NCI-H226 (cell line): ENCODE measurements around the gene CTNND2.
"Not testable (repeated sequence)": the region's sequence is repeated elsewhere in the genome, so short reads cannot be mapped to it uniquely, and the experiment has no call there.

Source experiments
- DNase-seq: peaks from one replicate; pipeline ENCODE4 v3.0.0-alpha.2; 2015

The CTNND2 gene

DNA sequence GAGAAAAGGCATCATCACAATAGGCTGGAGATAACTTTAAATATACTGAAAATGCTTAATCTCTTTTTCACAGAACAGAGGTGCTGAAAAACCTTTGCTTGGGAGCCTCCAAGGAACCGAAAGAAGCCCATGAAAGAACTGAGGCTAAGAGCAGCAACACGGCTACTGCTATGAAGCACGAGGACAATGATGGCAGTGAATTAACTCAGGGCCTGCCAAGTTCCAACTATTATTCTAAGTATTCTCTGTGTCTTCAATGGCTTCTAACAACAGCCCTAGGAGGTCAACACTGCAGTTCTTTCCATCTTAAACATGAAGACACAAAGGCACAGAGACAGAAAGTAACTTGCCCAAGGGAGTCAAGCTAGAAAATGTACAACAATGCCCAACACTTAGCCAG lies 850.2 kb downstream of the CTNND2 start:
- DNase-seq = no peak

DNA sequence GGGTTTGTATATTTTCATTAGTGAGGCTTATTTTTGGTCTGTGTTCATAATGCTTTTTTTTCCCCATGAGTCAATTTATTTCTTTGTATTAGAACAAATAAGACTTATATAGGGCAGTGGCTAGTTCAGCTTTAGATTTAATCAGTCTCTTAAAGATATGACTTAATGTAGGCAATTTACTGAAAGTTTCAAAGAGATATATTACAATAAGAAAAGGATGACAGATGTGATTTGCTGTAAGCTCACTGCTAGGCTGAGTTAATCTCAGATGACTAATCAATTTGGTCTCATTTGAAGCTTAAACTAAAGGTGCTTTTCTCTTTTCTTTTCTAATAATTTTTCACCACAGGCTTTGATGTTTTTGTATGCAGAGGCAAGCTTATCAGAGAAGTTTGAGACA lies 851.4 kb downstream of the CTNND2 start:
- DNase-seq = no peak

DNA sequence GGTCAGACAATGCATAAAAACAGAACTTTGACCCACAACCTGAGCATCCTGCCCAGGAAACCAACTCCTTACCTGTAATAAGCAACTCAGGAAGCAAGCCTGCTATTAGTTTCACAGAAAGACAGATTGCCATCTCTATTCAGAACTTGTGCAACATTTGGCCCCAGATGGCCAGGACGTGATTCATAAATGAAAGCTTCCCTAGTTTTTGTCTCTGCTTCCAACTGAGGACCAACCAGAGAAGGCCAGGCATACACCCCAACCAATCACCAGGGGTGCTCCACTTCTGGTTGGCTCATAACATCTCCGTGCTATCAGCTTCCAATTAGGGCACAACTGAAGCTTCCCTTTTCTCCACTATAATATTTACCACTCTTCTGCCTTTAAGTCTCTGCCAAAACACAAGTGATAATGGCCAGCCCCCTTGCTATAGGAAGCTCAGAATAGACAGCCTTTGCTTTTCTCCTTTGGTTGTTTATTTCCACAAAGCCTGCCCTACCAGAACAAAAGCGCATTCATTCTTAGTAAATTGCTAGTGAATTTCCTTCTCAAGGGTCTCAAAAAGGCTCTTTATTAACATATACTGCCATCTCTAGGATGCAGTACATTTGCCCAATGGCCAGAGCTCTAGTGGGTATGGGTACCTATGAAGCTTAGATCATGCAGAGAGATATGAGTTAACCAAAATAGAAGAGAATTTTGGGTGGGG lies 853.5 kb downstream of the CTNND2 start:
- no peak for DNase-seq

DNA sequence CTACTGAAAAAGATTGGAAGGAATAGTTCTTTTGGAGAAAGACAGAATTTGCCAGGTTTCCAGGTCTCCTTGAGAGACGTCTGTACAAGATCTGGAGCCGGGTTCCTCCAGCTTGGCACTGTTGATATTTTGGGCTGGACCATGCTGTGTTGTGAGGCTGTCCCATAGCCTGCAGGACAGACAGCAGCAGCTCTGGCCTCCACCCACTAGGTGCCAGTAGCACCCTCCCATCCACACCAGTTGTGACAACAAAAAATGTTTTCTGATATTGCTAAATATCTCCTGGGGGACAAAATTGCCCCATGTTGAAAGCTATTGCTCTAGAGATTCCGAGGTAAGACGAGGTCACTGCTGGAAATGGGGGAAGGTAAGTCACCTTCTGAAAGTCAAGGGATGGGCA lies 855.5 kb downstream of the CTNND2 start:
- no peak for DNase-seq

DNA sequence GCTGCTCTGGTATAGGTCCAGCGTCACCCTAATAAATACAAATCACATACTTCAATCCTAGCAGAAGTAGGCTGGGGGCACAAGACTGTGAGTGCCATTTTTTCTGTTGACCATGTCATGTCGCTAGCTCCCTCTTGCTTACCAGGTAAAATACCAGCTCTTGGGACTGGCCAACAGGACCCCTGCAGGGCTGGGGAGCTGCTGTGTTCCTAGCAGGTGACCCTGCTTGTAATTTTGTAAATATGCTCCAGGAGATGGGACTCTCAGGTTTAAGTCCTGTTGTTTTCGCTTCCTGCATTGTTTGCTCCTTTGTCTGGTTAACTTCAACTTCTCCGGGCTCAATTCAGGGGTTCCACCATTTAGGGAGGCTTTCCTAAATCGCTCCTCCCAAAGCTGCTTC lies 856.6 kb downstream of the CTNND2 start:
- no peak for DNase-seq

DNA sequence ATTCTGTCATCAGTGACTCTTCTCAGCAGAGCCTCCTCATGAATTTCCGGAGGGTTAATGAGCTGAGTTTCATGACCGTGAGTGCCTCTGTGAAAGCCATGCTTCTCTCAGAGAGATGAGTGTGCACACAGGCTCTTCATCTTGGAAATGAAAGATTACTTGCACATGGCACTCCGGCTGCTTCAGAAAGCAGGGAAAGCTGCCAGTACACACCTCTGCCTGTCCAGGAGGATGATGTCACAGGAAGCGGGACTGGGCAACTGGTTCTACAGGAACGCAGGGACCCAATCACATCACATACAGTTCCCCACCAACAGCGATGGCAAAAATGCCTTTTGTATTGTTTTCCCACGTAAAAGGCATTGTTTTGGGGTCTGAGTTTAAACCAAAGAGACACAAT lies 857.2 kb downstream of the CTNND2 start:
- no peak for DNase-seq

DNA sequence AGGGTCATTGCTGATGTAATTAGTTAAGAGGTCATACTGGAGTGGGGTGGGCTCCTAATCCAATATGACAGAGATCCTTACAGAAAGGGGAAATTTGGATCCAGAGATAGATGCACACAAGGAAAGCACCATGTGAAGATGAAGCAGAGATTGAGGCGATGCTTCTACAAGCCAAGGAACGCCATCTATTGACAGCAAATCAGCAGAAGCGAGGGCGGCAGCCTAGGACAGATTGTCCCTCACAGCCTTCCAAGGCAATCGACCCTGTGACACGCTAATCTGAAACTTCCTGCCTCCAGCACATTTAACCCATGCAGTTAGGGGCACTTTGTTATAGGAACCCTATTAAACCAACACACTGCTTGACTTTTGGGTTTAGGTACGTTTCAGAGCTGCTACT lies 858.1 kb downstream of the CTNND2 start:
- DNase-seq = no peak

DNA sequence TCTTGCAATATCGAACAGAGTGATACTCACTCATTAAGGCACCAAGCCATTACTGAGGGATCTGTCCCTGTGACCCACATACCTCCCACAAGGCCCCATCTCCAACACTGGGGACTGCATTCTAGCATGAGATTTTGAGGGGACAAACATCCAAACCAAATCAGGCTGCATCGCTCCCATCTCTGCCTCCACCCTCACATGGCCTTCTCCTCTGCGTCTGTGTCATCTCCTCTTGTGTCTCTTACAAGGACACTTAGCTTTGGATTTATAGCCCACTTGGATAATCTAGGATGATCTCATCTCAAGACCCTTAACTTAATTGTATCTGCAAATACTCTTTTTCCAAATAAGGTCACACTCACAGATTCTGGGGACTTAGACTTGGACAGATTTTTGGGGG lies 858.8 kb downstream of the CTNND2 start:
- DNase-seq = no peak

DNA sequence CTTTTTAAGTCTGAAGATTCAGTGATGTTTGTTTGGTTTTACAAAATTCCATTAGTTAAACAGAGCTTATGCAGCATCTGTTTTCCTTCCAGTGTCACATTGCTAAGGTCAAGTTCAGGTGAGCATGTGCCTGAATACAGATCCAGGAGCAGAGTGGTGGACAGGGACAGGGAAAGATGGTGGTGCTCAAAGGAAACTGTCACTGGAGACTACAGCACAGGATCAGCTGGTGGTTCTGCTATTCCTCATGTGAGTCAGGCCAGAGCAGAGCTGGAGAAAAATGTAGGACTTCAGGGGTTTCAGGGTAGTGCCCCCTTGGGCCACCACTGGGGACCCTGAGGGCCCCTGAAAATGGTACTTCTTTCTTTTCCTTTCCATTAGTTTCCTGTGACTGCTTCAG lies 859.7 kb downstream of the CTNND2 start:
- no peak for DNase-seq

DNA sequence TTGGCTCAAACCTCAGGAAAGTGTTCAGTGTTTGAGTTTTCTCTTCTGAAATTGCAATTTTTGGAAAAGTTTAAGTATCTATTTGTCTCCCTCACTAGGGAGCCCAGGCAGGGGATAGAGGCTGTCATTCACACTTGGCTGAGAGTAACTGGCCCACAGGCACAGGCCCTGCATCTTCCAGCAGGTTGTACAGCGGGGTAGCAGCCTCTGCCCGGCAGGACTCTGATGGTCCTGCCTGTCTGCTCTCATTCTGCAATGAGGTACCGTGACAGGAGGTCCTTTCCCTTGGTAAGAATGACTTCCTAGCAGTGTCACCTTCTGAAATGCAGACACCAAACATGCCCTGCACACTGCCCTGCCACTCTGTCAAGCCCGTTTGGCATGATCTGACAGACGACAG lies 860.4 kb downstream of the CTNND2 start:
- no peak for DNase-seq

DNA sequence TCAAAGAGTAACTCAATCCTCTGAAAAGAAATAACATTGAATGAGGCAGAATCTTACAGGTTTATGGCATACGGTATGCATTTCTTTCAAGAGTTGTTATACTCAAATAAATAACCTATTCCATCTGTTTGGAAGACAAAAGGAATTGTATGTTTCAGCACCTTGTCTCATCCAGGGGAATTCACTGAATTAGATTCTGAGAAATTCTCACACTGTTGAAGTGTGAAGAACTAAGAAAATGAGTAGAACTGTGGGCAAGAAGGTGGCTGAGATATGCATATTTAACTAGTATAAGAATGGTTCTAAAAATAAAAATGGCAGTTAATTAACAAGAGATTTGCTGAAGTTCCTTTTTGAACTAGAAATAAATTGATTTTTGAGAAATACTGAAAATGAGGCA lies 863.9 kb downstream of the CTNND2 start:
- no peak for DNase-seq

DNA sequence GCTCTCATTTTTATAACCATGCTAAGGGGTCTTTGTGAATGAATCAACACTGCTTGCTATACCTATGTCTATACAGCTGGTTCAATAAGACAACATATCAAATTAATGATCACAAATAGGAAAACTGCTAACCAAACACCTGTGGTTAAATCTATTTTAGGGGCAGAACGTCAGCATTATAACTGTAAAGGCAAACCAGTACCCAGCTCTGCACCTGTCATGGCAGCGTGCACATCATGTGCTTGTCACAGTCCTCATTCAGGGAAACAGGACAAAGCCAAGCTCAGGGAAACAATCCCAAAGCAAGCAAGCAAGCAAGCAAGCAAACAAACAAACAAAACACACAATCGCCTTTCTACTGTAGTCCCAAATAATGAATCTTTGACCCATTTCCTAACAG lies 865.5 kb downstream of the CTNND2 start:
- DNase-seq = no peak

DNA sequence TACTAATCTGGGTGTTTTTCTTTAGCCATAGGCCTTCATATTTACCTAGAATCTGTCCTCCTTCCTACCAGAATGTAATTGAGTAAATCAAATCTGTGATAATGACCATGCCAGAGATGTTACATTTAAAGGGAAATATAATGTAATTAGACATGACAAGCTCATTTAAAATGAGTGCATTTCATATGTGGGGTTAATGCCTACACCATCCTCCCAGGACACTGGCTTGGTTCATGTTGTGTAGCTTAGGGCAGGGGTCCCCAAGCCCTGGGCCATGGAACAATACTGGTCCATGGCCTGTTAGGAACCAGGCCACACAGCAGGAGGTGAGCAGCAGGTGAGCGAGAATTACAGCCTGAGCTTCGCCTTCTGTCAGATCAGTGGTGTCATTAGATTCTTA lies 866.3 kb downstream of the CTNND2 start:
- DNase-seq = no peak

DNA sequence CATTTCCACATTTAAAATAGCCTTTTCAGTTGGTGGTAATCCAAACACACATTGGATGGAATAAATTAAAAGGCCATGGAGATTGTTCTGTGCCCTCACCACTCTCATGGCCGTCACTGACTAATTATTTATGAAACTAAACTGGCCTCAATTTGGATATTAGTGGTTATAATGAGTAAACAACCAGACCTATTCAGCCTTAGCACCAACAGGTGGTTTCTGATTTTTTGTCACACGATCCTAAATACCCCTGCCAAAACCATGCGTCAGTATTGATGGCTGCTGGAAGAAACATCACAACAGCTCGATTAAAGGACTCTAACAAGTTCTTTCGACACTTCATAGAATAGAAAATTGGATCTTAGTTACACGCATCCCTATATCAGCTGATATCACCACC lies 867.2 kb downstream of the CTNND2 start:
- no peak for DNase-seq

DNA sequence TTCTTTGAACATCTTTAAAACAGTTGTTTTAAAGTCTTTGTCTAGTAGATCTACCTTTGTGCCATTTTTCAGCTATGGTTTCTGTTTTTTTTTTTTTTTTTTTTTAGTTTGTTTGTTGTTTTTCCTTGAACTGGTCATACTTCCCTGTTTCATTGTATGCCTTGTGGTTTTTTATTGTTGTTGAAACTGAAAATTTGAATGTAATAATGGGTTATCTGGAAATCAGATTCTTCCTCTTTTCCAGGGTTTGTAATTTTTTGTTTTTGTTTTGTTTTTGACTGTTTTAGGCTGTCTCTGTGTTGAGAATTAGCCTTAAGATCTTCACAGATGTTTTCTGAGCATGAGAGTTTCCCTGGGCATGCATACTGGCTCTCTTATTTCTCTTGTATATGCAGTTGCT lies 873.6 kb downstream of the CTNND2 start:
- DNase-seq = no peak

DNA sequence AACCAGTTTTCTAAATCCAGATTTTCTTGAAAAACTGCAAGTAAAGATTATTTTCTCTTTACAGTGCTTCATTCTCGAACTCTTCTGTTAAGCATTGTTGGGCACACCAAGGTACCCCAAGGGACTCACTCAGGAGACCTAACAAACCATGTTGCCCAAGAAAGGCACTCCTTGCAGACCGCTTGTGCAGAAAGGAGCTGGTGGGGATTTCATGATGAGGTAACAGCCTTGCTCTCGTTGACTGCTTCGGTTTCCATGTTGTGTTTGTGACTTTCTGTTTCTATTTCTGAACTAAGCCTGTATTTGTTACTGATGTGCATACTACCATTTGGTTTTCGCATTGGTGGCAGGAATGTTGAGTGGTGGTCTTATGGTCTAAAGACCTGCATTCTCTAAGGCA lies 876.6 kb downstream of the CTNND2 start:
- DNase-seq = no peak

DNA sequence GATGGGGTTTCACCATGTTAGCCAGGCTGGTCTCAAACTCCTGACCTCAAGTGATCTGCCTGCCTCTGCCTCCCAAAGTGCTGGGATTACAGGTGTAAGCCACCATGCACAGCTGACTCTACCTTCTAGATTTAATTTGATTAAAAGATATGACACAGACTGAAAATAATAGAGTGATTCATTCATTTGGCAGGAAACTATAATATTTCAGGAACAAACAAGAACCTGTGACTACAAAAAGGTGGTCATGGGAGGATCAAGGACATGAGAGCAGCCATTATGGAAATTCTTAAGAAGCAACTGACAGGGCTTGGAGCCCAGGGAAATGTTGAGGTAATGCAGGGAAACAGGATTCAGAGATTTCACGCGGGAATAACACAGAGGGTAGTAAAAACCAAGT lies 877.7 kb downstream of the CTNND2 start:
- DNase-seq = no peak

DNA sequence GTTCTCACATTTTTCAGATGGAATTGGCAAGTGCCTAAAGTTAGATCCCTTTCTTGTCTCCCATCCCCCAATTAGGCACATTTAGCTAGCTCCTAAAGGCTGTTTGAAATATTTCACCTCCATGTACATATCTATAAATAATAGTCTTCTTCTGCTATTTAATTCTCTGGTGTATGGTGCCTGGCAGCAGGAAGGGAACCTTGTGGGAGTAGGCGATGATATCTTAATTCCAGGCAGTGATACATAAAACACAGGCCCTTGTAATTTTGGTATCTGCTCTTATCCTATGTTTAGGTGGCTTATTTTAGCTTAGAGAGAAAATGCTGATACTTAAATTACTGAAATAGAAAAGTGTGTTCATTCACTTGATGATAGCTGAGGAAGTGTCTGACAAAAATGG lies 880.3 kb downstream of the CTNND2 start:
- DNase-seq = no peak

DNA sequence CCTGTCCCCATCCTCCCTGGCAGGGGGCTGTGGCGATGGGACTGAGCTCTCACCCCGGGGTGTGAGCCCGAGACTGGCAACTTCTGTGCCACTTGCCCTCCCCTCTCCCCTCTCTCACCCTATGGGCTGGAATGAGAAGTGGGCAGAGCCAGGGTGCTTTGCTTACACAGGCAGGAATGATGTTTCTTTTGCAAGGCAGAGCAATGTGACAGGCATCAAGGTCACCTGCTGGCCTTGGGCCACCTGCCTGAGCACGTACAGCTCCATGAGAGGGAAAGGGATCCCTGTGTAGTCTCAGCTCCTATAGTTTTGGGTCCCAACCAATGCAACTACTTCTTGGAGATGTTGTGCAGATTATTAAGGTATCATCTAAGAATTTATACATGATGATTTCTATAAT lies 890.5 kb downstream of the CTNND2 start:
- no peak for DNase-seq

DNA sequence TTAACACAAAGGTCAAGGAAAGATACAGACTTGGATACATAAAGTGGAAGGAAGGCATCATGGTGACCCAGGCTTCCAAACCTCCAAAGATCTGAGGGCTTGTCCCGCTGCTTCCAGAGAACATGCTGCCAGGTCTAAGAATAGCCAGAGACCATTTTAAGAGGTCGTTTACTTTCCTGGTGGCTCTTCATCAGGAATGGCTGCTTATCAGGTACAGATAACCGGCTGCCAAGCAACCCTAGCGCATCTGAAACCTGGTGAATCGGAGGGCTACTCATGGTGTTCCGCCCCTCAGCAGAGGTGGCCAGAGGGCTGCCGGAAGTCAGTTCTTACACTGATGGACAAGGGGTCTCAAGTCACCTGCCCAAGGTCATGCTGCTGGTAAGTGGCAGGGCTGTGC lies 892.0 kb downstream of the CTNND2 start:
- DNase-seq = no peak

DNA sequence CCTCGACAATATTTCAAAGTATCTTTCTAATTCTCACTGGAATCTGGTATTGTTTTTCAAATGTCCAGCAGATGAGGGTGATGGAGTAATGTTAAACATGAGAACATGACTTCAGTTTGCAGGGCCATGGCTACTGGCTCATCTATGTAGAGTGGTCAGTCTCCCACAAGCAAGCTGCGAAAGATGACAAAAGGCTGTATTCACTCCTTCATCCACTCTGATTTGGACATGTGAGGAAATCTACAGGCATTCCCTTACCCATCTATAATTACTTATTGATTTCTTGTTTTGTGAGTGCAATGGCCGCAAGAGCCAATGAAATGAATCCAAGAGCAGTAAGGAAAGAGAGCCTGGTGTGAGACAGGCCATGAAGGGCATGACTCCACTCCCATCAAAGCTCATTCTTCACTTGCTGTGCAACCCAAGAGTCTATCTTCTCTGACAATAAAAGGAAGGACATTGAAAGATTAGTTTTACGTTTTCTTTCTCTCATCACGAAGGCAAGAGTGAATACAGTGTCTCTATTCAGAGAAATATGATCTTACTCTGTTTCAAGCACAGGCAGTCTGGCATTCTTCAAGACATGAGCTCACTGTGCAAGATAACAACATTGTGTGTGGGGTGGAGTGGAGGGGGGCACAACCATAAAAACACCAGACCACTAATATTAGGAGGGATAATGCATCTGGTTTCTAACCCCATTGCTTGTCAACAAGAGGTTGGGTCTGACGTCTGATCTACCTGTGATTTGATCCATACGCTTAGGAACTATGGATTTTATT lies 893.6 kb downstream of the CTNND2 start:
- DNase-seq = no peak

DNA sequence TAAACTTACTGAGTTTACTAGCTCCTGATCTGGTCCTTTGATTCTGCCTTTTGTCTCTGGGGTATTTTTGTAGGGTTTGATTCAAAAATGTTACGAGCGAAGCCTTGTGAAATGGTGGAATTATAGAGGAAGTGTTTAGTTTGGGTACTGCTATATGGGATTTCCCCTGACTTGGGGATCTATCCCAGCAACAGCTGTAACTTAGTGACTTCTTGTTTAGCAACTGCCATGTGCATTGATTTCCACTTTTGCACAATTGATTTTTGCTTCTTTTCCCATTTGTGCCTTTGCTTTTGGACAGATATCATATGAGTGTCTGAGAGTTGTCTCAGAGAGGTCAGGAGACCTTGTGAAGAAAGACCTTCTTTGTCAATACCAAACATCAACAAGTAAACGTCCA lies 894.7 kb downstream of the CTNND2 start:
- no peak for DNase-seq

DNA sequence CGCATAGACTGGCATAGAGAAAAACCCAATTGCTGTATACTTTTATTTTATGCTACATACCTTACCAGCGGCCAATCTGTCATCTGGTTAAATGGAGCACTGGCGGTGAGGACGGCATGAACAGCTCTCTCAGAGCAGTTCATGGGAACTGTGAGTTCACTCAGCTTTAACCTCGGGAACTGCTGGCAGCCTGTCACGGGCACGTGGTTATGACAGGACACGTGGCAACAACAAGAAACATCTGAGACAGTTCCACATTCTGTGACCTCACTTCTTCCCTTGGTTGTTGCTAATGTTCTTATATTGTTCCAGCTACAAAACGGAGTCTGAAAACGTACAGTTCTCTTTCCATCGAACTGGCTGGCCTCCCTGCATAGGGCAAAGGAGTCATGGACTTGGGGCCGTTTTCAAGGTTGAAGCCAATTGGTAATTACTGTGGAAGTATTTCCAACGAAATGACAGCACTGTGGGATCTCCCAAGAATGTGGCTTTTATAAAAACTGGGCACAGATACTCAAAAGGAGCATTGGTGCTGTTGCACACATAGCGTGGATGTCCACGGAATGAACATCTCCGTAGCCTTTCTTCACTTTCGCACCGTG lies 896.9 kb downstream of the CTNND2 start:
- no peak for DNase-seq

DNA sequence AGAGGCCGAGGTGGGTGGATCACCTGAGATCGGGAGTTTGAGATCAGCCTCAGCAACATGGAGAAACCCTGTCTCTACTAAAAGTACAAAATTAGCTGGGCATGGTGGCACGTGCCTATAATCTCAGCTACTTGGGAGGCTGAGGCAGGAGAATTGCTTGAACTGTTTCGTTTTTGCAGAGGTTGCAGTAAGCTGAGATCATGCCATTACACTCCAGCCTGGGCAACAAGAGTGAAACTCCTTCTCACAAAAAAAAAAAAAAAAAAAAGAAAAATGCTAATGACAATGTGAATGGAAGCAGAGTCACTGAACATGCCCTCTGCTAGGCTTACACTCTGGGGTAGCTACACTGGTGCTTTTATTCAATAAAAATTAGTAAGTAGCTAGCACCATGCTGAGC lies 899.7 kb downstream of the CTNND2 start:
- DNase-seq = not testable (repeated sequence)
